Choroid plexus epithelial cell (primary cell): ENCODE data around the gene KIF16B.

Experiments used
- DNase-seq: peaks from one replicate; pipeline ENCODE4 v3.0.0-alpha.2; 2010; ENCODE audit warnings: low read depth
- H3K4me3 ChIP-seq: 2 replicates; pipeline ENCODE4 v1.5.1; 2011; ENCODE audit warnings: low read depth, mild to moderate bottlenecking, control low read depth, low read length, moderate library complexity
- CTCF ChIP-seq: conservative IDR thresholded peaks from 2 replicates; pipeline ENCODE4 v1.5.1; 2011; ENCODE audit warnings: low read depth, mild to moderate bottlenecking, control low read depth, inconsistent platforms, low read length, moderate library complexity

The KIF16B gene

GRCh38 chr20:16368645-16369292, 204.5 kb downstream of the KIF16B start:
- TF ChIP-seq CTCF, result peak; percentile 32
- H3K4me3 ChIP-seq, result no peak overlapping the region
- DNase-seq, result peak; percentile 80

- no peak for TF ChIP-seq CTCF
- DNase-seq, result peak; percentile 17
- H3K4me3 ChIP-seq, result no peak overlapping the region
These were observed 205.2 kb downstream of the KIF16B start for GRCh38 chr20:16367948-16368560.

GRCh38 chr20:16366529-16366928, 206.7 kb downstream of the KIF16B start:
- no peak overlapping the region for H3K4me3 ChIP-seq
- TF ChIP-seq CTCF, result no peak
- no peak for DNase-seq

- H3K4me3 ChIP-seq, result no peak overlapping the region
- DNase-seq, result no peak
- no peak for TF ChIP-seq CTCF
These were observed 208.9 kb downstream of the KIF16B start for GRCh38 chr20:16364320-16364687.

GRCh38 chr20:16363506-16364319, 209.5 kb downstream of the KIF16B start:
- H3K4me3 ChIP-seq, result no peak overlapping the region

GRCh38 chr20:16362642-16363041, 210.6 kb downstream of the KIF16B start:
- no peak for DNase-seq
- TF ChIP-seq CTCF, result no peak
- H3K4me3 ChIP-seq, result no peak overlapping the region

More at GRCh38 chr20:16363506-16364319, 209.5 kb downstream of the KIF16B start:
- no peak for TF ChIP-seq CTCF
- no peak for DNase-seq
